OCI-LY1 (cell line): ENCODE measurements around the gene TMIE.

Source experiments
- CTCF ChIP-seq: fragments of 200-600 bp; sonication (generic), shearing (Covaris generic); IDR thresholded peaks from 2 replicates; pipeline ENCODE4 v1.5.1; 2017; ENCODE audit warnings: mild to moderate bottlenecking, antibody characterized with exemption, low read length, moderate library complexity, mixed read lengths
- EZH2 ChIP-seq: fragments of 200-600 bp; sonication (generic), shearing (Covaris generic); IDR thresholded peaks from 2 replicates; pipeline ENCODE4 v1.8.0; 2017; ENCODE audit warnings: borderline replicate concordance, mixed run types, mild to moderate bottlenecking, antibody characterized with exemption, low read length, moderate library complexity, mixed read lengths

- TF ChIP-seq CTCF (no peak), EZH2 (no peak)
Measured at GRCh38 chr3:46746711-46747110, 45.5 kb downstream of the TMIE start.
